ENCODE results near the gene UVRAG. TPM values are rescaled to one million over a fixed set of nuclear protein-coding genes. Genes with fewer than 3 reads are reported as not detected.

The UVRAG gene
- total and polyA plus RNA-seq, 2 of the 13 experiments (the other 11 are each of a cell fraction or from before 2014, with no cell fraction given) = 9.7 to 17.3 TPM

DNA sequence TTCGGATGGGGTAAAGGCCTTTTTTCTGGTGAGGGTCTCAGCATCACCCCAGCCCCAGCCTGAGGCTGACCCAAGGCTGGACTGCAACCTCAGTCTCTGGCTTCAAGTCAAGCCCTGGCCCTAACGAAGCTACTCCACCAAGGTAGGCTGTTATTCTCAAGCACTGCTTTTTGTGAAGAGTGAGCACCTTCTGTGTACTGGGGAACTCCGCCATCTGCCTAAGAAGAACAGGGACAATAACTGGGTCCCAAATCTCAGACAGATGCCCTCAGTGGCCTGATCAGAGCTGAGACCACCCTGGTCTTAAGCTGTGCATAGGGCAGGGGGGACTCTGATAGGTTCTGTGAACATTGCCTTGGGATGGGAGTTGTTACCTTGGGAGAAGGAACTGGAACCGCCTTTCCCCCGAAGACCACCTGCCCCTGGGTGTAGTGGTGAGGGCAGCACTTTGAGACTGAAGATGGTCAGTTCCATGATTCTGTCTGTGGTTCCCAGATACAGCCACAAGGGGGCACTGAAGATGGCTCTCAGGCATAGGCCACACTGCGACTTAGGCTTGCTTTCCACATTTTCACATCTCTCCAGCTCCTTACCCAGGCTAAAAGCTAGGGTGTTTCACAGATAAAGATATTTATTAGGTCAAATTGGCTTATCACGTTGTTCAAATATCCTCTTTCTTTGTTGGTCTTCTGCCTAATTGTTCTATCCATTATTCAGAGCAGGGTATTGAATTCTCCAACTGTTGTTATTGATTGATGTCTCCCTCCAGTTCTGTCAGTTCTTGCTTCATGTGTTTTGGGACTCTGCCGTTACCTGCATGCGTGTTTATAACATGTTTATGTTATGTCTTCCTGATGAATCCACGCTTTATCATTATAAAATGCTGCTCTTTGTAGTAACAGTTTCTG is 11.8 kb upstream of the UVRAG start (continued):
- TF ChIP-seq, protein P1, sequence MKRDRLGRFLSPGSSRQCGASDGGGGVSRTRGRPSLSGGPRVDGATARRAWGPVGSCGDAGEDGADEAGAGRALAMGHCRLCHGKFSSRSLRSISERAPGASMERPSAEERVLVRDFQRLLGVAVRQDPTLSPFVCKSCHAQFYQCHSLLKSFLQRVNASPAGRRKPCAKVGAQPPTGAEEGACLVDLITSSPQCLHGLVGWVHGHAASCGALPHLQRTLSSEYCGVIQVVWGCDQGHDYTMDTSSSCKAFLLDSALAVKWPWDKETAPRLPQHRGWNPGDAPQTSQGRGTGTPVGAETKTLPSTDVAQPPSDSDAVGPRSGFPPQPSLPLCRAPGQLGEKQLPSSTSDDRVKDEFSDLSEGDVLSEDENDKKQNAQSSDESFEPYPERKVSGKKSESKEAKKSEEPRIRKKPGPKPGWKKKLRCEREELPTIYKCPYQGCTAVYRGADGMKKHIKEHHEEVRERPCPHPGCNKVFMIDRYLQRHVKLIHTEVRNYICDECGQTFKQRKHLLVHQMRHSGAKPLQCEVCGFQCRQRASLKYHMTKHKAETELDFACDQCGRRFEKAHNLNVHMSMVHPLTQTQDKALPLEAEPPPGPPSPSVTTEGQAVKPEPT (CRISPR knock-in tag; IDR thresholded peaks at IDR 0.05; ENCODE audit: low read depth) = no peak
- TF ChIP-seq ZNF142 (CRISPR knock-in tag; IDR thresholded peaks at IDR 0.05) (no peak), MAFG (CRISPR knock-in tag; IDR thresholded peaks at IDR 0.05) (no peak), SOX6 (IDR thresholded peaks at IDR 0.05) (no peak), SOX6 (CRISPR knock-in tag; IDR thresholded peaks at IDR 0.05) (no peak), TRIM22 (IDR thresholded peaks at IDR 0.05) (no peak), ZBTB40 (IDR thresholded peaks at IDR 0.05) (no peak), ZBTB40 (CRISPR knock-in tag; IDR thresholded peaks at IDR 0.05) (no peak)
- TF ChIP-seq, protein P2, sequence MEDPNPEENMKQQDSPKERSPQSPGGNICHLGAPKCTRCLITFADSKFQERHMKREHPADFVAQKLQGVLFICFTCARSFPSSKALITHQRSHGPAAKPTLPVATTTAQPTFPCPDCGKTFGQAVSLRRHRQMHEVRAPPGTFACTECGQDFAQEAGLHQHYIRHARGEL (CRISPR knock-in tag; IDR thresholded peaks at IDR 0.05) = no peak; the same call in 1 of the 2 replicates

All from HepG2 (cell line).